Measurements from ENCODE around the gene HBA2. TPM values are rescaled to one million over a fixed set of nuclear protein-coding genes. Genes with fewer than 3 reads are reported as not detected.

Gene HBA2
- total RNA-seq, 4 donors from 2014 or later, result 1.8 to 10.8 (median 7.0) TPM; not detected in 1

GRCh38 chr16:177981-178667 is 5.4 kb downstream of the HBA2 start:
- no peak overlapping the region for H3K27ac ChIP-seq
- TF ChIP-seq POLR2A (IDR thresholded peaks at IDR 0.05) (no peak), POLR2AphosphoS5 (IDR thresholded peaks at IDR 0.05) (no peak), EP300 (IDR thresholded peaks at IDR 0.05; ENCODE audit: low read depth) (no peak), CTCF (IDR thresholded peaks at IDR 0.05) (no peak)
- H3K36me3 ChIP-seq, result no peaks in the 10 kb centered on the region
- in situ Hi-C loops (cut with MboI; ENCODE audit: low pct_ligation_motif_present in 1 of 4, low pct_unique_long_range_greater_than_20kb in 1 of 4, low sequenced_read_pairs in 3 of 4), result no loop called here
- no peaks in the 10 kb centered on the region for H3K9me3 ChIP-seq
- peaks cover 72% of the 10 kb centered on the region for H3K27me3 ChIP-seq
- 52 to 58% methylated on average over 3 to 10 of the region's 11 CpGs for WGBS, 2 donors (ENCODE audit: low coverage in 1 of 2)
- peaks cover 12 to 27% (median 20%) of the 10 kb centered on the region in 4 donors for H3K4me1 ChIP-seq
- H3K4me3 ChIP-seq, result no peak overlapping the region
- intact Hi-C loops (cut with DNase I; ENCODE audit: low total_unique reads), result no loop called here
- DNase-seq, result no peak

GRCh38 chr16:178668-179015 is 6.0 kb downstream of the HBA2 start:
- TF ChIP-seq EP300 (IDR thresholded peaks at IDR 0.05; ENCODE audit: low read depth) (no peak), CTCF (IDR thresholded peaks at IDR 0.05) (no peak), POLR2AphosphoS5 (IDR thresholded peaks at IDR 0.05) (no peak), POLR2A (IDR thresholded peaks at IDR 0.05) (no peak)
- Histone ChIP-seq H3K27ac (no peak overlapping the region), H3K4me3 (no peak overlapping the region), H3K4me1 (peaks cover 12 to 27% (median 20%) of the 10 kb centered on the region in 4 donors), H3K36me3 (no peaks in the 10 kb centered on the region), H3K27me3 (peaks cover 67% of the 10 kb centered on the region), H3K9me3 (no peaks in the 10 kb centered on the region)
- no peak for DNase-seq
- WGBS, 2 donors (ENCODE audit: low coverage in 1 of 2), result 72 to 73% methylated on average over 11 of the region's 11 CpGs
- intact Hi-C loops (cut with DNase I; ENCODE audit: low total_unique reads) (no loop called here), in situ Hi-C loops (cut with MboI; ENCODE audit: low pct_ligation_motif_present in 1 of 4, low pct_unique_long_range_greater_than_20kb in 1 of 4, low sequenced_read_pairs in 3 of 4) (no loop called here)

- Histone ChIP-seq H3K27ac (no peak overlapping the region), H3K36me3 (no peaks in the 10 kb centered on the region), H3K27me3 (peaks cover 62% of the 10 kb centered on the region), H3K4me1 (peaks cover 12 to 27% (median 20%) of the 10 kb centered on the region in 4 donors), H3K4me3 (no peak overlapping the region), H3K9me3 (no peaks in the 10 kb centered on the region)
- TF ChIP-seq POLR2AphosphoS5 (IDR thresholded peaks at IDR 0.05) (no peak), POLR2A (IDR thresholded peaks at IDR 0.05) (no peak), CTCF (IDR thresholded peaks at IDR 0.05) (no peak), EP300 (IDR thresholded peaks at IDR 0.05; ENCODE audit: low read depth) (no peak)
- DNase-seq, result no peak
- in situ Hi-C loops (cut with MboI; ENCODE audit: low pct_ligation_motif_present in 1 of 4, low pct_unique_long_range_greater_than_20kb in 1 of 4, low sequenced_read_pairs in 3 of 4), result loop anchor here in 1 of 4 donors (5.0 kb wide), 1 partner anchor 72 kb away; no protein-coding TSS in a partner anchor
- intact Hi-C loops (cut with DNase I; ENCODE audit: low total_unique reads), result loop anchor here (5.0 kb wide), 1 partner anchor 72 kb away; no protein-coding TSS in a partner anchor
- WGBS, 2 donors (ENCODE audit: low coverage in 1 of 2), result 67 to 71% methylated on average over 11 to 17 of the region's 17 CpGs
Measured at GRCh38 chr16:179211-180092, 6.8 kb downstream of the HBA2 start.

DNA sequence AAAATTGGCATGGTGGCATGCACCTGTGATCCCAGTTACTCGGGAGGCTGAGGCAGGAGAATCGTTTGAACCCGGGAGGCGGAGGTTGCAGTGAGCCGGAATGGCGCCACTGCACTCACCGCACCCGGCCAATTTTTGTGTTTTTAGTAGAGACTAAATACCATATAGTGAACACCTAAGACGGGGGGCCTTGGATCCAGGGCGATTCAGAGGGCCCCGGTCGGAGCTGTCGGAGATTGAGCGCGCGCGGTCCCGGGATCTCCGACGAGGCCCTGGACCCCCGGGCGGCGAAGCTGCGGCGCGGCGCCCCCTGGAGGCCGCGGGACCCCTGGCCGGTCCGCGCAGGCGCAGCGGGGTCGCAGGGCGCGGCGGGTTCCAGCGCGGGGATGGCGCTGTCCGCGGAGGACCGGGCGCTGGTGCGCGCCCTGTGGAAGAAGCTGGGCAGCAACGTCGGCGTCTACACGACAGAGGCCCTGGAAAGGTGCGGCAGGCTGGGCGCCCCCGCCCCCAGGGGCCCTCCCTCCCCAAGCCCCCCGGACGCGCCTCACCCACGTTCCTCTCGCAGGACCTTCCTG is 7.5 kb downstream of the HBA2 start, which contains the start of gene HBQ1:
Gene HBQ1 (plus strand): TSS at position 359 of the 575 bp plus-strand sequence. CDS start 28 bp downstream, at position 387.
- no peak for DNase-seq
- in situ Hi-C loops (cut with MboI; ENCODE audit: low pct_ligation_motif_present in 1 of 4, low pct_unique_long_range_greater_than_20kb in 1 of 4, low sequenced_read_pairs in 3 of 4) (loop anchor here in 1 of 4 donors (5.0 kb wide), 1 partner anchor 73 kb away; no protein-coding TSS in a partner anchor), intact Hi-C loops (cut with DNase I; ENCODE audit: low total_unique reads) (loop anchor here (5.0 kb wide), 1 partner anchor 73 kb away; no protein-coding TSS in a partner anchor)
- H3K27ac ChIP-seq, result no peak within 1 kb of the TSS
- H3K4me1 ChIP-seq, result peaks cover 12 to 27% (median 20%) of the 10 kb centered on the region in 4 donors
- H3K4me3 ChIP-seq, result peak within 1 kb of the TSS in 2 of 4 donors; percentile 22 to 41
- TF ChIP-seq POLR2A (IDR thresholded peaks at IDR 0.05) (no peak), EP300 (IDR thresholded peaks at IDR 0.05; ENCODE audit: low read depth) (no peak), POLR2AphosphoS5 (IDR thresholded peaks at IDR 0.05) (no peak)
- 26% methylated on average over 26 of the region's 59 CpGs; no CpG with 5 or more reads in 1 of the 2 donors for WGBS, 2 donors (ENCODE audit: low coverage in 1 of 2)
- H3K27me3 ChIP-seq, result peaks cover 55% of the 10 kb centered on the region
- H3K9me3 ChIP-seq, result no peaks in the 10 kb centered on the region
- no peaks in the 10 kb centered on the region for H3K36me3 ChIP-seq

Data from transverse colon (tissue), 4 donors.